DMS 273 (cell line): ENCODE results near the gene MGAT4C.
"Not testable (repeated sequence)": the region's sequence is repeated elsewhere in the genome, so short reads cannot be mapped to it uniquely, and the experiment has no call there.

Source experiments
- DNase-seq: peaks from one replicate; lab custom pipeline; 2025; ENCODE audit not compliant: unreplicated experiment; lab: John Stamatoyannopoulos, UW

MGAT4C gene

GRCh38 chr12:86137936-86138335, 118.3 kb downstream of the MGAT4C start:
- no peak for DNase-seq

DNA sequence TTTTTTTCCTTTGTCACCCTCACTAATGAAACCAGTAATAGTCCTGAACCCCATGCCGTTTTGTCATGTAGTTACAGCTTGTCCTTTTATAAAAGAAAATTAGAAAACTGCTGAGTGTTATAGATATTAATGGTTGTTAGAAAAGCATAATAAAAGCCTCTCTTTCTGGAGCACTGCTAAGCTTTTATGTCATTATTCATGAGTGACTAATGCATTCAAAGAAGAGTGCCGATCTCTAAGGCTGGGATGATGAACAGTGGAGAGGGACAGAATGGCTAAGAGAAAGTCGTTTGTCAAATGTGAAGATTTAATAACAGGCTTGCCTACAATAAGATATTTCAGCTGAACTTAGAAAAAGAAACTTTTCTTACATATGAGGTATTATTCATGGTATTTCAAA, 121.6 kb downstream of the MGAT4C start:
- no peak for DNase-seq

GRCh38 chr12:86126900-86127299, 129.3 kb downstream of the MGAT4C start:
- DNase-seq: not testable (repeated sequence)

GRCh38 chr12:86122846-86123468, 133.2 kb downstream of the MGAT4C start:
- DNase-seq: no peak

DNA sequence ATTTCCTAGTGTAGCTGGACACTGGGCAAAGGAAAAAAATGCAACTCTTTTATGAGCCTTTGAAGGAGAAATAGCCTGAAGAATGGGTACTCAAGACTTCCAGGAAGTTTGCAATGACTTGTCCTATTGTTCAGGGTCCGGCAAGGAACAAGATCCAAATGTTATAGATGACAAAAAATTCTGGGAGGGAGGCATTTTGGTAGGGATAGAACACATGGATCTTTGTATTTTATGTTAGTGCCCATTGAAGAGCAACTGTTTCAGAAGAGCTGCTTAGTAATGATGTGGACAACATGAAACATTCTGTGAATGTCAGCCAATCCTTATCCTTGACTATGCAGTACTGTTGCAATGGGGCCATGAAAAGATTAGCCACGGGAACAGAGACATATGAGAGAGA, 138.0 kb downstream of the MGAT4C start:
- no peak for DNase-seq

GRCh38 chr12:86117711-86118110, 138.5 kb downstream of the MGAT4C start:
- no peak for DNase-seq

DNA sequence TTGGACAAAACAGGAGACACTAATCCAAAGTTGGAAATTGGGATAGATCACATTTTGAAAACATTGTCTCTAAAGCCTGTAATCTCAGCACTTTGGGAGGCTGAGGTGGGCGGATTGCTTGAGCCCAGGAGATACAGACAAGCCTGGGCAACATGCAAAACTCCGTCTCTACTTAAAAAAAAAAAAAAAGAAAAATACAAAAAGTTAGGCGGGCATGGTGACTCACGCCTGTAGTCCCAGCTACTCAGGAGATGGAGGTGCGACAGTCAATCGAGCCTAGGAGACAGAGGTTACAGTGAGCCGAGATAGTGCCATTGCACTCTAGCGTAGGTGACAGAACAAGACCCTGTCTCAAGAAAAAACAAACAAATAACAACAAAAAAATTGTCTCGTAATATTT, 152.1 kb downstream of the MGAT4C start:
- no peak for DNase-seq

DNA sequence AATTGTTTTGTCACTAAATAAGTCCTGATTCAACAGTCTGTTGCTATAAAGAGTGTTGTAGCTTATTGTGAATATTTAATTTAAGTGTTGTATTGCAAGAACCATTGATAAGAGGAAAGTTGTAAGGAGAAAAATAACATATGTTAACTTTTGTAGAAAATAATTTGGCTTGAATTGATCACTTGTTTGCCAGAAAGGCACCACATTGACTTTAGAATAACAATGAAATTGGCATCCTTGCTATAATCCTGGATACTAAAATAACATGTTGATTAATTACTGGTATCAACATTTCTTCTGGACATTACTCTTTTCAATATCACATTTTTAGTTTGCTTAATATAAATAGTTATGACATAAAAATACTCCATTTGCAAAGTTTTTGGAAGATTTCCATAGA, 159.0 kb downstream of the MGAT4C start:
- no peak for DNase-seq

- no peak for DNase-seq
Measured at GRCh38 chr12:86091681-86092080, 164.5 kb downstream of the MGAT4C start.

DNA sequence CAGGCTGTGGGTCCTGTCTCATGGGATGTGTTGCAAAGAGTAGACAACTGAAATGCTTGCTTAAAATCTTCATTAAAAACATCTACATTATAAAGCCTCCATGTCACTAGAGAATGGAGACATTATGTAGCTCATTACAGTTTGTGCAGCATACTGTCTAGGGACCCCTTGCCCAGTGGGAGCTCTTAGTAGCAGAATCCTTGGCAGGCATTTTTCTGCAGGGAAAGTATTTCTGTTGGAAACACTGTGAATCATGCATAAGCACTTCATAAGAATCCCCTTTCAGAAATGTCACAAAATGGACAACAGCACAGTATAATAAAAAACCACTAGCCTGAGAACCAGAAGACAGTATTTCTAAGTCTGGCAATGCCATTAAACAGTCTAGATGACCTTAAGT, 174.3 kb downstream of the MGAT4C start:
- no peak for DNase-seq

- not testable (repeated sequence) for DNase-seq
Measured at GRCh38 chr12:86059052-86059451, 197.1 kb downstream of the MGAT4C start.

DNA sequence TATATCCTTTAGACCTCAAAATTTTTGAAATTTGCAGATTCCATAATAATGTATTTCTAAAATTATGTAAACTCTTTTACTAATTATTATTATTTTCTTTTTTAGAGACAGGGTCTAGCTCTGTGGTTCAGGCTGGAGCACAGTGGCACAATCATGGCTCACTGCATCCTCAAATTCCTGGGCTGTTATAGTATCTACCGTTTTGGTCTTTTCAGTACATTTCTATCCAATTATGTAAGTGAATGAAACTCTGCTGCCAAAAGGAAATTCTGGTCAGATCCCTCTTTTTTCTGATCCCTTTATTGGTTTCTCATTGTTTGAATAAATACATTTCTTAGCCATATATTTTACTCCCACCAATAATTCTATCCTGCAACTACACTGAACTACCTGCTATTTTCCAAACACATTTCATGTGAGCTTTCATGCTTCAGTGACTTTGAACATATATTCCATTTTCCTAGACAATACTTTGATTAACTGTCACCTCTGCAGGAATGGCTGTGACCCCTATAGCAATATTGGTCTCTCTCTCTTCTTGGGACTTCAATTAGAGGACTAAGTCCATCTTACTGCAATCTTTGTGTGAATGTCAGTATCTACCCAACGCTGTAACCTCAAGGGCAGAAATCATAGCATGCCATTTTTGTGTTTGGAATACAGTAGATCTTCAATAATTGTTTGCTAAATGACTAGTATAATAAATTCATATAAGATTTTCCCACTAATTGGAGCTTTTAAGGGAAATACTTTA, 198.9 kb downstream of the MGAT4C start:
- no peak for DNase-seq

DNA sequence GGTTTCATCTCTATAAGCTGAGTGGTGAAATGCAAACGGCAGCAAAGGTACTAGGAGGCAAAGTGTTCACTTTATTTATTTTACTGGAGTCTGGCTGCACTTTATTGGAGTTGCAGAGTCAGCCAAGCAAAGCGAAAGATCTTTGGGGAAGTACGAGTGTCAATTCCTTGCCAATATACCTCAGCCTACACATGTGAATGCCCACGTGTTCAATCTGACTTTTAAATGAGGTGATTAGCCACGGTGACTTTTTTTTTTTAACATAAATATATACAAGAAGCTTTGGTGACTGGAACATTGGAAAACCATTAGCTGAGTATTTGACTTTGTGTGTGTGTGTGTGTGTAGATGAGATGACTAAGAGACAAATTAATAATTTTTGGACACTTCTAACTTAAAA, 203.3 kb downstream of the MGAT4C start:
- no peak for DNase-seq

DNA sequence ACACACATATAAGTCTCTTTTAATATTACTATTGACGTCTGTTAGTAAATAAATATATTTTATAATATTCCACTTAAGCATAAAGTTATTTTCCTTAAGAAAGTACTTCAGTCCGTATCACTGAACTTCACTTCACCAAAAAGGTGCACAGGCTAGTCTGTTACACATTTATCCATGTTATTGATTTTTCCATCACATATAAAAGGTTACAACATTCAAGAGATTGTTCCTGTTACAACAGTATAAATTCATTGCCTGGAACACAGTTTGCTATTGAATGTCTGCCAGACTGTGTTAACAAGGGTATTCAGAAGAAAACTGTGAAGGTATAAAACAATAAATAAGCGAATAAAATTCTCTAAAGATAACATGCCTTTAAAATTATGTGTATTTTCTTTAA, 206.2 kb downstream of the MGAT4C start:
- no peak for DNase-seq

DNA sequence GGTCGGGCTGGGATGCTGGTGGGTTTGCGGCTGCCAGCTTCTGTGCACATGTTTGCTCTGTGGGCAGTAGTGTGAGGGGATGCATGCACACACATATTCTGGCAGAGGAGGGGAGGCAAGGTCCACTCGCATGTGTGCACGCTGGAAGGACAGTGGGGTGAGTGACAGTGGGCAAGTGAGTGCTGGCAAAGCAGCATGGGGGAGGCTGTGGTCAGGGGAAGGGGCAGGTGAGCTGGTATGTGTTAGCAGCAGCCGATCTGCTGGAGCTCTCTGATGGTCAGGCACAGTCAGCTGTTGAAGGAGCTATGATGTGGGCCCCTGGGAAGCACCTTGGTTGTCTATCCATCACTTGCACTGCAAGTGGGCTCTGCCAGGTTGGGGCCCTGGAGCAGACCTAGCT, 211.8 kb downstream of the MGAT4C start:
- DNase-seq: no peak

GRCh38 chr12:86042062-86042461, 214.1 kb downstream of the MGAT4C start:
- no peak for DNase-seq

- no peak for DNase-seq
Measured at GRCh38 chr12:86018361-86018760, 237.8 kb downstream of the MGAT4C start.

GRCh38 chr12:86015026-86015425, 241.2 kb downstream of the MGAT4C start:
- no peak for DNase-seq

- no peak for DNase-seq
Measured at GRCh38 chr12:86006727-86007126, 249.5 kb downstream of the MGAT4C start.

DNA sequence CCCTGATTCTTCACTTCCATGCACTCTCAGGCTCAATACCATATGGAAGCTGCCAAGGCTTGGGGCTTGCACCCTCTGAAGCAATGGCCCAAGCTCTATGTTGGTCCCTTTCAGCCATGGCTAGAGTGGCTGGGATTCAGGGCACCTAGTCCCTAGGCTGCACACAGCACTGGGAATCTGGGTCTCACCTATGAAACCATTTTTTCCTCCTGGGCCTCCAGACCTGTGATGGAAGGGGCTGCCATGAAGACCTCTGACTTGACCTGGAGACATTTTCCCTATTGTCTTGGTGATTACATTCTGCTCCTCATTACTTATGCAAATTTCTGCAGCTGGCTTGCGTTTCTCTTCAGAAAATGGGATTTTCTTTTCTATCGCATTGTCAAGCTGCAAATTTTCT, 258.1 kb downstream of the MGAT4C start:
- DNase-seq: no peak

GRCh38 chr12:85996280-85996679, 259.9 kb downstream of the MGAT4C start:
- no peak for DNase-seq

DNA sequence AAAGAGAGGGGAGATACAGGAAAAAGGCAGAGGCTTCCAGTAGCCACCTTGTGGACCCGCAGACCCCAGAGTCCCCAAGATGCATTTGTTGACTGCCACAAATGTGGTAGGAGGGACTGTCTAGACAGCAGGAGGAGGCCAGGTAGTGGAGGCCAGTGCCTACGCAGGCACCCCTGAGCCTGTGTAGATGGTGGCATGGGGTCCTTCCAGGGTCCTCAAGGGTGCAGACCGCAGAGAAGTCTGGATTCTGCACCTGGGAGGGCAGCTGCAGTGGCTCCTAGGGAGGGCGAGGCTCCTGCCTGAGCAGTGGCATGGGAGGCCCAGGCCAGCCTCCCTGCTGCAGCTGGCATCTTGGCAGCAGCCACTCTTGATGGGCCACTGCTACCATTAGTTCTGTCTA, 262.4 kb downstream of the MGAT4C start:
- DNase-seq: no peak

DNA sequence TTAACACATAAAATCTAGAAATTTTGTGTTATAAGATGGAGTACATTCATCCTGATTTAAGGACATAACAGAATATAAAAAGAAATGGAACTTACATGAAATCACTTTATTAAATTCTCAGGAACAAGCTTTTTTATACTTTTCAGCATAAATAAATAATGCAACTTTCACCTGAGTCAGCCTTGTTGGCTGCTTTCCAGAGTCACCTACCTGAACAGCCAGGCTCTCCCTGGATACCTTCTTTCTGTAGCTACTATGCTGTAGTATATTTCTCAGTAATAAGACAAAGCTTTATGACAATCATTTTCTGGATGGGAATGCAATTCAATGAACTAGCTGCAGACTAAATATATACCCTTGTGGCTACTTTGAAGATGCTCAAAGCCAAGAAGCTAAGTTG, 270.2 kb downstream of the MGAT4C start:
- DNase-seq: no peak
